Measurements from ENCODE around the gene ARL13B.

- TF ChIP-seq CTCF (IDR thresholded peaks at IDR 0.05; ENCODE audit: extremely low read depth in 1 of 2, insufficient read depth in 1 of 2, low read depth in 1 of 2, low read length in 2 of 2) (no peak), POLR2A (IDR thresholded peaks at IDR 0.05; ENCODE audit: low read depth, low read length) (no peak), JUN (IDR thresholded peaks at IDR 0.05; ENCODE audit: borderline replicate concordance, insufficient read depth, insufficient read length, low read depth) (no peak)
Measured at GRCh38 chr3:93931597-93932229, 48.2 kb upstream of the ARL13B start.
